ENCODE measurements around the gene VNN1.
"Not testable (repeated sequence)": the region's sequence is repeated elsewhere in the genome, so short reads cannot be mapped to it uniquely, and the experiment has no call there.

VNN1 gene

GRCh38 chr6:132719736-132720448 lies 6.0 kb upstream of the VNN1 start:
- no peak for DNase-seq

GRCh38 chr6:132715881-132716637 lies 2.2 kb upstream of the VNN1 start:
- DNase-seq = no peak

DNA sequence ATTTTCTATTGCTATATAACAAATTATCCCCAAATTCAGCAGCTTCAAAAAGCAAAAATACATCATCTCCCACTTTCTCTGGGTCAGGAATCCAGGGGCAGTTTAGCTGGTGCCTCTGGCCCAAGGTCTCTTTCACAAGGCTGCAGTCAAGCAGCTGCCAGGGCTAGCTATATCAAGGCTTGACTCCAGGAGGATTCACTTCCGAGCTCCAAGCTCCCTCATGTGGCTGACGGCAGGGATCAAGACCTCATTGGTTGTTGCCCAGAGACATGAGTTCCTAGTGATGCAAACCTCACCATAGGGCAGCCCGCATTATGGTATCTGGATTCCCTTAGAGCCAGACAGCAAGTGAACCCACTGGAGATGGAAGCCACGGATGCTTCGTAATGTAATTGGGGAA lies 1.3 kb upstream of the VNN1 start:
- DNase-seq = peak; percentile 62 to 67

DNA sequence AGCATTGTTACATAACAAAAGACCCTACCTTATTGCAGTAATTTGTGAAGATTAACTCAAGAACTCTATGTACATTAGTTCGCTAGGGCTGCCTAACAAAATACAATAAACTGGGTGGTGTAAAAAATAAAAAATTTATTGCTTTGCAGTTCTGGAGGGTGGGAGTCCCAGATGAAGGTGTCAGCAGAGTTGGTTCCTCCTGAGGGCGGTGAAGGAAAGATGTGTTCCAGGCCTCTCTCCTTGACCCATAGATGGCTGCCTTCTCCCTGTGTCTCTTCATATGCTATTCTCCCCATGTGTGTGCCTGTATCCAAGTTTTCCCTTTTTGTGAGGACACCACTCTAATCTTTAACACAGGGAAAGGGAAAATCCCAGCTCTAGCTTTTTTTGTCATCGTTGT lies 305 bp upstream of the VNN1 start:
- DNase-seq = no peak

DNA sequence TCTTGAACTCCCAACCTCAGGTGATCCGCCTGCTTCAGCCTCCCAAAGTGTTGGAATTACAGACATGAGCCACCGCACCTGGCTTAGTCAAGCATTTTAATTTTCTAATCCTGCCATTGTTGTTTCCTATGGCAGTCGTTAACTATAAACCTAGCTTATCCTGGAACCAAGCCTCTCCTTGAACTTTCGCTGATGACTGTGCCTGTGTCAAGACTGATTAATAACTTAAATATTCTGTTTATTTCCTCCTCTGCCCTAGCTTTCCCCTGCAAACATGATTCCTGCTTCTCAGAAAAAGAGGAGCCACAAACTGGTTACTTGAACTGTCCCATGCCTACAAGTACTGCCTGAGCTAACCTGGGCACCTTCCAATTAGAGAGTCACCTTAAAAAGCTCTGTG lies 1.5 kb downstream of the VNN1 start:
- DNase-seq = no peak

GRCh38 chr6:132708771-132709170 lies 5.1 kb downstream of the VNN1 start:
- DNase-seq = no peak

DNA sequence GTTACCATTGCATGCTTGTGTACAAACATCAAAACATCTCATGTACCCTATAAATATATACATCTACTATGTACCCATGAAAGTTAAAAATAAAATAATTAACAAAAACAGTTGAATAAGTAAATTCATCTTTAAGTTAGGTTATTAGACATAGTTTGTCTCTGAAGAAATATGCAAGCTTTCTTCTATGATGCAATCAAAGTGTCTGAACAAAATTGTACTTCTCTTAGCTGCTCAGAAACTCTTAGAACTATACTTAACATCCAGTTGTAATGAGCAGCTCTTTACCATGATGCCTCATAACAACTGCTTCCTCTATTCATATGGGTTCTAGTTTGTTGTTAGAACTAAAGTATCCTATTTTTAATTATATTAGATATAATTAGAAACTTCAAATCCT lies 5.9 kb downstream of the VNN1 start:
- DNase-seq = no peak

DNA sequence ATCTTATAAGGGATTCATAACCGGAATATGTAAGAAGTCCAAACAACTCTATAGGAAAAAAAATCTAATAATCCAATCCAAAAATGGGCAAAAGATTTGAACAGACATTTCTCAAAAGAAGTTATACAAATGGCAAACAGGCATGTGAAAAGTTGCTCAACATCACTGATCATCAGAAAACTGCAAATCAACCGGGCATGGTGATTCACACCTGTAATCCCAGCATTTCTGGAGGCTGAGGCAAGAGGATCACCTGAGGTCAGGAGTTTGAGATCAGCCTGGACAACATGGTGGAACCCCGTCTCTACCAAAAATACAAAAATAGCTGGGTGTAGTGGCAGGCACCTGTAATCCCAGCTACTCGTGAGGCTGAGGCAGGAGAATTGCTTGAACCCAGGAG lies 7.1 kb downstream of the VNN1 start:
- DNase-seq = not testable (repeated sequence)

GRCh38 chr6:132703936-132704335 lies 9.9 kb downstream of the VNN1 start:
- DNase-seq = no peak

DNA sequence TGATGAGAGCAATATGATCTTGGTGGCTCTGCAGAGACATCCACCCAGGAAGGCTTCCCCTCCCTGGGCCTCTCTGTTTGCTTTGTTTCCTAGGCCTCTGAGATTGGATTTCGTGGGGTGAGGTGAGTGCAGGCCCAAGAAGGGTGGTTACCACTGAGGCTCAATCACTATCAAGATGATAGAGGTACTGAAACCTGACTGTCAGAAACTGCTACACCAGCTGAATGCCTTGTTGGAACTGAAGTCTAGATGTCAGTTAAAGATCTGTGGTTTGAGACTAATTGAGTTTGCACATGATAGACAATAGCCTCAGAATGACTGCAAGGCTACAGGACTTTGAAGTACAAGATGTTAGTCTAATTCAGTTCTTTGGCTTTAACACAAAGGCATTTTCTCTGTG lies 15.2 kb downstream of the VNN1 start:
- no peak for DNase-seq

GRCh38 chr6:132695773-132696172 lies 18.1 kb downstream of the VNN1 start:
- DNase-seq = no peak

GRCh38 chr6:132693478-132693877 lies 20.4 kb downstream of the VNN1 start:
- no peak for DNase-seq

DNA sequence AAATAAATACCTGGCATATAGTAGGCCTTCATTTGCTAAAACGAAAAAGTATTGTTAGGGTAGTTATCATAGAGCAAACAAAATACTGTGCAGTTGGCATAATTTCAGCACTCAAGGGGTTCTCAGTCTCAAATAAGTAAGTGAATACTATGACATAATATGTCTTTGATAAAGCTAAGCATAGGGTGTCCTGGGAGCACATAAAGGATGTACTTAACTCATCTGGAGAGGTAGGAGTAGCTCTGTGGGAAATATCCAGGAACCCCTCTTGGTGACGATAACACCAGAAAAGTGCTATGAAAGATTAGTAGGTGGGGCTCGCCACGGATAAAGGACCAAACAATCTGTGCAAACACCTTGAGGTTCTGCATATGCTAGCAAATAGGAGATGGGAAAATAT lies 23.2 kb downstream of the VNN1 start:
- DNase-seq = no peak

DNA sequence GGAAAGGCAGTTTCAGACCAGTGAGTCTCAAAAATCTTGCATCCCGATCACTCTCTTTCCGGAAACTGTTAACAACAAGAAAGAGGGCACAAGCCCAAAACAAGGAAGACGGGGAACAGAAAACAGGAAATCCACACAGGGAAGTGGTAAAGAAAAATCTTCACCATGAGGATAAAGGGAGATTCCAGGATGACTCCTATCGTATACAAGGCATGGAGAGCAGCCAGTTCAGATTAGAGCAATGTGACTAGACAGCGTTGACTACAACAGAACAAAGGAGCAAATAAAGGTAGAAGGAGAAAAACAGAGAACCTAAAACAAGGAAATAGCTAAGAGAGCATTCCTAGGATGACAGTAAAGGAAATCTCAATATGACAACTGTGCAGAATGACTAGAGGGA lies 26.5 kb downstream of the VNN1 start:
- DNase-seq = no peak

- DNase-seq = no peak
Measured at GRCh38 chr6:132686531-132686930, 27.3 kb downstream of the VNN1 start.

GRCh38 chr6:132685009-132685408 lies 28.8 kb downstream of the VNN1 start:
- DNase-seq = no peak

DNA sequence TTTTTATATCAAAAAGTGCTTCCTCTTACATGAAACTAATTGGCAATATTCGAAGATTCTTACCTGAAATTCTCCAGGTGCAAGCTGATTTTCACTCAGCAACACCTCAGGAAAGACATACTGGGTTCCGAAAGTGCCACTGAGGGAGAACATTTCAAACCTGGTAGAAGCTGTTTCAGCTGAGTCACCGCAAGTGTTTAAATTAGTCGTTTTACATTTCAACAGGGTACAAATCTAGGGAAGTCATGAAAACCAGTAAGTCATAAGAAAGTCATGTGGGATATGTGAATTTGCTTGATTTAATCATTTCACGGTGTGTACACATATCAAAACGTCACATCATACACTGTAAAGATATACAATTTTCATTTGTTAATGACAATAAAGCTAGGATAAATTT lies 29.6 kb downstream of the VNN1 start:
- DNase-seq = no peak

DNA sequence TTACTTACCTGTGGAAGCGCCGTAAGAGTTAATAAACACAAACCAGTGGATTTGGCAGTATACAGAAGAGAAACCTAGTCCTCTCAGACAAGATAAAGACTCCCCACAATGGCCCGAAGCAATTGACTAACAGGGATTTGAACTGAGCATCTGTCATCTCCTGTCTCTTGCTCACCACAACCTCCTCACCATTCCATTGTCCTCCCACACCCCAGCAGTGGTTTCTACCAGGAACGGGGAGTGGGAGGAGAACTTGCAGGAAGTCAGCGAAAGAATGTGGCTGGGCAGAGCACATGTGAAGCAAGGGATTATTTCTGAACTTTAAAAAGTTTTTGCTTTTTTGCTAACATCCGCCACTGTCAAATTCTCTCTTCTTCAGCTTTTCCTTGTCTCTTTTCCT lies 30.3 kb downstream of the VNN1 start:
- DNase-seq = no peak

GRCh38 chr6:132679094-132679493 lies 34.8 kb downstream of the VNN1 start:
- peak; percentile 24 to 37 for DNase-seq

- DNase-seq = no peak
Measured at GRCh38 chr6:132675749-132676148, 38.1 kb downstream of the VNN1 start.

DNA sequence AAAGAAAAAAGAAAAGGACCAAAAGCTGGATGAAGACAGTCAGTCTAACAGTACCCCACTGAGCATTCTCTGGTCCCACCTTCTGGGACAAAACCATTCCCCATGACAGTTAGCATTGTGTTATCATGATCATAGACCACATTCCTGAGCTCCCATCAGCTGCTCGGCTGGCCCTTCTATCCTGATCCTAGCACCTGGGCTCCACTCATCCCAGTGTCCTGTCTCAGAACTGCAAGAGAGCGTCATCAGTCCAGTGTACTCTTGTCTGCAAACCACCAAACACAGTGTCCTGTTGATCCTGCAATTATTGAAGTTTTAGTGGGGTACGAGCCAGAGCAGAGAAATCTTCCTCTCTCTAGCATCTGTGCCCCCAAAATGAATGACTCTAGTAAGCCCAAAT lies 38.9 kb downstream of the VNN1 start:
- no peak for DNase-seq

GRCh38 chr6:132673376-132674094 lies 40.3 kb downstream of the VNN1 start:
- DNase-seq = peak in 1 of 2 experiments; percentile 15

DNA sequence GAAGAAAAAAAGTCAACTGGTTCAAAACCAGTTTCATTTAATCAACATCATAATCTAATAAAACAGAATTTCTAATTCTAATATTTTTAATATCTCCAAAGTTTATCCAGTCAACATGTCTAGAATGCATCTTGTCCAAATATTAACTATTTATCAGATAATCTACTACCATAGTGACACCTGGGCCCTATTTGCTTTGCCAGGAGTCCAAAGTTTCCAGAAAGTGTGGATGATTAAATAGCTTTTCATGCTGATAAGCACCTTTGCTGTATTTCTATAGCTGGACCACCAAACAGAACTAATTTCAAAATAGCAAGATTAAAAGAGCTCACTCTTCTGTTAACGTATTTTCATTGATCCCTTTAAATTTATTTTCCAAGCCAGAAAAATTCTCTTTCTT lies 42.6 kb downstream of the VNN1 start:
- no peak for DNase-seq

DNA sequence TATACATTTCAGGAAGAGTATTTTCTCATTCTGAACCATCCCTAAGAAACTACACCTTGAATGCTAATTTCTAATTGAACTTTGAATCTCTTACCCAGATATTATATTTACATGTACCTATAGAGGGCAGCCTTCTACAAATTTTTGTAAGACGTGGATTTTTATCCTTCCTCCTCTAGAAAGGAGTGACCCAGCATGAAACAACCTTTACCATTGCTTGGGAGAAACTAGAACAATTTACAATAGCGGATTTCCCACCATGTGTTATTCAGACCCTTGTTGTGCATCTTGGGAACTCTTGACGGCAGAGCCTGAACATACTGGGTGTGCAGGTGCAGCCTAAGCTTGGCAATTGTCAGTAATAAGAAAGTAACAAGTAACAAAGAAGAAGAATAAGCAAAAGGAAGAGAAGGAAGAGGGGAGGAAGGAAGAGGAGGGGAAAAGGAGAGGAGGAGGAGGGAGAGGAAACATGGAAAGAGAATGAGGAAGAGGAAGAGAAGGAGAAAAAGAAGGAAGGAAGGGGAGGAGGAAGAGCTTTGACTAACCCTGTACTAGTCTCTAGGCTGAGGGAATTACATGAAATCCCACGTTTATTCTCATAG lies 44.1 kb downstream of the VNN1 start:
- DNase-seq = peak in 1 of 2 experiments; percentile 73

All from NCI-H526 (cell line).